GM20000 (cell line): ENCODE results near the gene AMMECR1L.

Source experiments
- DNase-seq: peaks from one replicate; pipeline ENCODE4 v3.0.0; 2012; ENCODE audit warnings: low spot score
- CTCF ChIP-seq: IDR thresholded peaks from 2 replicates; pipeline ENCODE4 v1.5.1; 2012; ENCODE audit warnings: mild to moderate bottlenecking, control low read depth; ENCODE audit errors: extremely low read depth, missing control alignments

Gene AMMECR1L

GRCh38 chr2:127852388-127852787, 33.4 kb downstream of the AMMECR1L start:
- TF ChIP-seq CTCF: no peak

GRCh38 chr2:127847931-127848330, 37.8 kb downstream of the AMMECR1L start:
- no peak for DNase-seq
- TF ChIP-seq CTCF: no peak

More at GRCh38 chr2:127852388-127852787, 33.4 kb downstream of the AMMECR1L start:
- no peak for DNase-seq

- DNase-seq: no peak
- no peak for TF ChIP-seq CTCF
Measured at GRCh38 chr2:127844973-127845372, 40.8 kb downstream of the AMMECR1L start.

GRCh38 chr2:127843677-127844076, 42.1 kb downstream of the AMMECR1L start:
- no peak for TF ChIP-seq CTCF

GRCh38 chr2:127841466-127842178, 44.1 kb downstream of the AMMECR1L start:
- no peak for TF ChIP-seq CTCF
- DNase-seq: no peak

More at GRCh38 chr2:127843677-127844076, 42.1 kb downstream of the AMMECR1L start:
- DNase-seq: no peak

GRCh38 chr2:127840893-127841292, 44.9 kb downstream of the AMMECR1L start:
- TF ChIP-seq CTCF: no peak
- no peak for DNase-seq

- TF ChIP-seq CTCF: no peak
- DNase-seq: no peak
Measured at GRCh38 chr2:127834951-127835350, 50.8 kb downstream of the AMMECR1L start.
